HUES64 (cell line): Measurements from ENCODE around the gene NTRK2.

Source experiments
- H3K27ac ChIP-seq: 2 replicates; pipeline ENCODE4 v1.7.0; 2013; ENCODE audit warnings: low read depth, low read length, inconsistent platforms
- H3K27me3 ChIP-seq: 2 replicates; pipeline ENCODE4 v1.6.1; 2013; ENCODE audit warnings: mild to moderate bottlenecking, low read length; ENCODE audit not compliant: insufficient read depth
- H3K36me3 ChIP-seq: 2 replicates; pipeline ENCODE4 v1.6.1; 2013; ENCODE audit warnings: mild to moderate bottlenecking, low read length; ENCODE audit not compliant: insufficient read depth
- H3K4me1 ChIP-seq: 2 replicates; pipeline ENCODE4 v1.6.1; 2013; ENCODE audit warnings: mild to moderate bottlenecking, low read length, moderate library complexity; ENCODE audit not compliant: insufficient read depth
- H3K4me3 ChIP-seq: 2 replicates; pipeline ENCODE4 v1.5.1; 2013; ENCODE audit warnings: mild to moderate bottlenecking, low read length, moderate library complexity
- H3K9ac ChIP-seq: 2 replicates; pipeline ENCODE4 v1.6.1; 2013; ENCODE audit warnings: mild to moderate bottlenecking, low read depth, low read length
- H3K9me3 ChIP-seq: 2 replicates; pipeline ENCODE4 v1.6.1; 2013; ENCODE audit warnings: low read depth, low read length; ENCODE audit not compliant: insufficient read depth
- WGBS: fragments of 150-250, 120-280 bp; methylation state at CpG from one replicate; pipeline ENCODE4 v1.1.7; 2013; ENCODE audit warnings: missing lambda C conversion rate; 5-methylcytosine and 5-hydroxymethylcytosine counted together

The NTRK2 gene

DNA sequence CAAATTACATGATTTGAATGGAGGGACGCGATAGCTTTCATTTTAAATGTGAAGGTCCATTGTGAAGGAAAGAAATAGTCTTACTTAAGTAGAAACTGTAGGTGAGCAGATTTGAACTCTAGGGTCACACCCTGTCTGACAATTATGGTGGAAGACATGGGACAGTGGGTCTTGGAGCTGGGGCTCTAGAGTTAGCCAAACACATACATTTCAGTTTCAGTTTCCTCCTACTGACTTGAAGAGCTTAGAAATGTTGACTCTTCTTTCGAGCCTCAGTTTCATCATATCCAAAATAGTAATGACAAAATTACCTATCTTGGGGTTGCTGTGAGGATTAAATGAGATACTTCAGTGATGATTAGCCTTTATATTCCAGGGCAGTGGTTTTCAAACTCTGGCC, 314.2 kb downstream of the NTRK2 start:
- Histone ChIP-seq H3K4me3 (no peak overlapping the region), H3K9ac (no peak overlapping the region), H3K27ac (no peak overlapping the region), H3K36me3 (no peaks in the 10 kb centered on the region), H3K4me1 (no peaks in the 10 kb centered on the region), H3K9me3 (no peaks in the 10 kb centered on the region), H3K27me3 (no peaks in the 10 kb centered on the region)
- WGBS: 94% methylated on average over 2 of the region's 3 CpGs

DNA sequence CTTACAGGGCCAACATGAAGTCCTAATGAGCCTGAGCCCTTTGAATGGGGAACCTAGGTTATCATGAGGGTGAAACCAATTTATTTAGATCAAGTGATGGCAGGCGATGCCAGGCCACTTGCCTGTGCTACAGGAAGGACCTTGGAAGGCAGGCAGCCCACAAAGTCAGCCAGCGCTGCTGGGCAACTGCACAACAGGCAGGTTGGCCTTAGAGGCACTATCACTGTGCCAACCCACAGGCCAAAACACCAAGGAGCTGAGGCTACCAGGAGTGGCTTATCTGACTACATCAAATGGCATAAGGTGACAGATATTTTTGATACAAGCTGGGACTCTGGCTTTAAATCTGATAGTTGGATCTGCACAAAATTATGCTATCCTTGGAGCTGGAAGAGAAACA, 319.1 kb downstream of the NTRK2 start:
- H3K27me3 ChIP-seq: no peaks in the 10 kb centered on the region
- no peaks in the 10 kb centered on the region for H3K36me3 ChIP-seq
- H3K9ac ChIP-seq: no peak overlapping the region
- H3K4me3 ChIP-seq: no peak overlapping the region
- H3K9me3 ChIP-seq: no peaks in the 10 kb centered on the region
- WGBS: 93% methylated on average over 2 of the region's 2 CpGs
- H3K4me1 ChIP-seq: no peaks in the 10 kb centered on the region
- no peak overlapping the region for H3K27ac ChIP-seq

DNA sequence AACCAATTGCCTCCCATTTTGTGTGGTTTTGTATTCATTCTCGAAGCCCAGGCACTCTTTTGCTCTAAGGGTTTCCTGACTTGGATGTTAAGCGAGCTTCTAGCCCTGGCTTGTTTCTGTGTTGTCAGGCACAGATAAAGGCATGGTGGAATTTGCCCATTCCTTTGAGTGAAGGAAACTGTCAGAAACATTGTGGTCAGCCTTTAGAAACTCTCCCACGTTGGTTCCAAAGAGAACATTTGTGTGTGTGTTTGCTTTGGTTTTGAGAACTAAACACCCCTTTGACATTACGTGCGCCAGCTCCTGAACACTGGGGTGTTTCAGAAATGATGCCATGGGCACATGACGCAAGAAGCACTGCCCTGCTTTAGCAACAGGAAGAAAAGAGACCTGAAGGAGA, 320.9 kb downstream of the NTRK2 start:
- Histone ChIP-seq H3K36me3 (no peaks in the 10 kb centered on the region), H3K27ac (no peak overlapping the region), H3K9ac (no peak overlapping the region), H3K4me1 (no peaks in the 10 kb centered on the region), H3K4me3 (no peak overlapping the region), H3K9me3 (no peaks in the 10 kb centered on the region), H3K27me3 (no peaks in the 10 kb centered on the region)
- 90% methylated on average over 6 of the region's 6 CpGs for WGBS

DNA sequence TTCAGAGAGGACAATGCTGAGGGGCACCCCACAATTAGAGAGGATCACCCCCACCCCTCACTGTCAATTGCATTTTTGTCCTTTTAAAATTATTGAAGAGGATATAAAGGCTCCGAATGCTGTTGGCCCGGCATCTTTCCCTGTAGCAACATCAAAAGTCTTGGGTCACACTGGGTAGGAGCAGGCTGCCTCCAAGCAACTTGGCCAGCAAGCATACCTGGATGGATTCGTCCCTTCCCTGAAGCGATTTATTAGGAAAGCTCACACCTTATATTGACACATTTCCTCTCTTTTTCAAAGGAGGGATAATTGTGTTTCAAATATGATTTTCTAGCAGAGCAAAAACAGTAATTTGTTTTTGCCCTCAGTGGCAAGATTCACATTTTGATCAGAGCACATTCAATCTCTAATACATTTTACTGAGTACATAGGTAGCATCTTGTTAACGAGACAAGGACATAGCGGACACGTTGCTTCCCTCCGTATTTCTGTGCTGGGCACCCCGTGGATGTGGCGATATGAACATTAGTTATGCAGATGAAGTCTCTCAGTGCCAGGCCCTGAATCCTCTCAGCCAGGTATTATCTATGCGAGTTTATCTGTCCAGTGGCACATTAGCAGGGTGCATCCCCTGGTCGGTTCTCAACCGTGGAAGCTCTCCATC, 321.5 kb downstream of the NTRK2 start:
- WGBS: 92% methylated on average over 13 of the region's 13 CpGs

DNA sequence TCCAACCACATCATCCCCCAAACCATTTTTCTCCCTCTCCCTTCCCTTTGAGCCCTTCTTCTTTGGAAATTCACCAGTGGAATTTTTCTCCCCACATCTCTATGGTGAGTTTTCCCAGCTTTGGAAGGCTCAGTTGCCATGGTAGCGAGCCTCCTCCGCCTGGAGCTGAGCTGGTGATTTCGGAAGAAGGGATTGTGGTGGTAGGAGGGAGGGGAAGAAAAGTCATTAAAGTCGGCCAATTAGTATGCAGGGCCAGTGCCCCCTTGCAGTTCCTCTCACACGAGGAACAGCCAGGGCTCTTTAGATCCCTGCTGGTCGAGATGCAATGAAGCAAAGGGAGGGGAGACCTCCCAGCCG, 322.0 kb downstream of the NTRK2 start:
- no peak overlapping the region for H3K4me3 ChIP-seq
- no peaks in the 10 kb centered on the region for H3K4me1 ChIP-seq
- H3K36me3 ChIP-seq: no peaks in the 10 kb centered on the region
- H3K9ac ChIP-seq: no peak overlapping the region
- H3K9me3 ChIP-seq: no peaks in the 10 kb centered on the region
- H3K27ac ChIP-seq: no peak overlapping the region
- H3K27me3 ChIP-seq: no peaks in the 10 kb centered on the region
- WGBS: 89% methylated on average over 7 of the region's 7 CpGs

More for the DNA sequence above, 321.5 kb downstream of the NTRK2 start:
- Histone ChIP-seq H3K9me3 (no peaks in the 10 kb centered on the region), H3K27ac (no peak overlapping the region), H3K9ac (no peak overlapping the region), H3K36me3 (no peaks in the 10 kb centered on the region), H3K4me3 (no peak overlapping the region), H3K27me3 (no peaks in the 10 kb centered on the region), H3K4me1 (no peaks in the 10 kb centered on the region)

DNA sequence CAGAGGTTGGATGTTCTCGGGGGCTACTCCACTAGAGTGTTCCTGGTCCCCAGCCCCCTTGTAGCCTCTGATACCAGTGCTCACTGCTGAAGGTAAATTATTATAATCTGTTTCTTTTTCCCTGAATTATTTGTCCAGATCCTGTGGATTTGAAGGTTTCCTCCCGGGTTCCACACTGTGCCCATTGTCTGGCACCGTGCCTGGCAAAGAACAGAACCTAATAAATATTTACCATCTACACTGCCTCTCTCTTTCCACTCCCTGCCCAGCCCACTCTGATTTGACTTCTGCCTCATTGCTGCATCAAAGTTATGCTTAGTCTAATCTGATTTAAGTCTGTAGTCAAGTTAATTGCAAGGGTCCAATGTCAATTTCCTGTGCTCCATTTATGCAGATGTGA, 322.9 kb downstream of the NTRK2 start:
- no peaks in the 10 kb centered on the region for H3K9me3 ChIP-seq
- 97% methylated on average over 3 of the region's 3 CpGs for WGBS
- no peaks in the 10 kb centered on the region for H3K36me3 ChIP-seq
- no peak overlapping the region for H3K4me3 ChIP-seq
- H3K27me3 ChIP-seq: no peaks in the 10 kb centered on the region
- no peak overlapping the region for H3K27ac ChIP-seq
- H3K9ac ChIP-seq: no peak overlapping the region
- no peaks in the 10 kb centered on the region for H3K4me1 ChIP-seq

- H3K36me3 ChIP-seq: no peaks in the 10 kb centered on the region
- 60% methylated on average over 1 of the region's 1 CpG for WGBS
- H3K4me3 ChIP-seq: no peak overlapping the region
- no peak overlapping the region for H3K27ac ChIP-seq
- no peak overlapping the region for H3K9ac ChIP-seq
- H3K4me1 ChIP-seq: no peaks in the 10 kb centered on the region
- no peaks in the 10 kb centered on the region for H3K27me3 ChIP-seq
- H3K9me3 ChIP-seq: no peaks in the 10 kb centered on the region
Measured at GRCh38 chr9:84993105-84993504, 323.6 kb downstream of the NTRK2 start.

- no peak overlapping the region for H3K27ac ChIP-seq
Measured at GRCh38 chr9:84996029-84996428, 326.5 kb downstream of the NTRK2 start.

GRCh38 chr9:84996716-84997115, 327.2 kb downstream of the NTRK2 start:
- H3K27me3 ChIP-seq: no peaks in the 10 kb centered on the region
- 95% methylated on average over 3 of the region's 3 CpGs for WGBS
- H3K27ac ChIP-seq: no peak overlapping the region

More at GRCh38 chr9:84996029-84996428, 326.5 kb downstream of the NTRK2 start:
- WGBS: 92% methylated on average over 4 of the region's 4 CpGs
- Histone ChIP-seq H3K4me1 (no peaks in the 10 kb centered on the region), H3K4me3 (no peak overlapping the region), H3K36me3 (no peaks in the 10 kb centered on the region), H3K9me3 (peaks cover 13% of the 10 kb centered on the region), H3K27me3 (no peaks in the 10 kb centered on the region), H3K9ac (no peak overlapping the region)

GRCh38 chr9:84997472-84997871, 327.9 kb downstream of the NTRK2 start:
- Histone ChIP-seq H3K9me3 (peaks cover 16% of the 10 kb centered on the region), H3K4me1 (no peaks in the 10 kb centered on the region), H3K4me3 (no peak overlapping the region), H3K36me3 (no peaks in the 10 kb centered on the region), H3K27me3 (no peaks in the 10 kb centered on the region), H3K27ac (no peak overlapping the region), H3K9ac (no peak overlapping the region)
- 84% methylated on average over 2 of the region's 2 CpGs for WGBS

More at GRCh38 chr9:84996716-84997115, 327.2 kb downstream of the NTRK2 start:
- no peaks in the 10 kb centered on the region for H3K4me1 ChIP-seq
- no peak overlapping the region for H3K4me3 ChIP-seq
- H3K36me3 ChIP-seq: no peaks in the 10 kb centered on the region
- H3K9me3 ChIP-seq: peaks cover 16% of the 10 kb centered on the region
- H3K9ac ChIP-seq: no peak overlapping the region

- Histone ChIP-seq H3K27me3 (no peaks in the 10 kb centered on the region), H3K4me3 (no peak overlapping the region), H3K9ac (no peak overlapping the region), H3K36me3 (no peaks in the 10 kb centered on the region), H3K4me1 (no peaks in the 10 kb centered on the region), H3K27ac (no peak overlapping the region), H3K9me3 (peaks cover 16% of the 10 kb centered on the region)
- 29% methylated on average over 1 of the region's 2 CpGs for WGBS
Measured at GRCh38 chr9:84998639-84999038, 329.1 kb downstream of the NTRK2 start.

- H3K9me3 ChIP-seq: peaks cover 16% of the 10 kb centered on the region
- no peaks in the 10 kb centered on the region for H3K27me3 ChIP-seq
- WGBS: 87% methylated on average over 7 of the region's 7 CpGs
- no peaks in the 10 kb centered on the region for H3K36me3 ChIP-seq
- no peak overlapping the region for H3K9ac ChIP-seq
- H3K27ac ChIP-seq: no peak overlapping the region
- no peaks in the 10 kb centered on the region; the same call in 1 of the 2 replicates for H3K4me1 ChIP-seq
- no peak overlapping the region for H3K4me3 ChIP-seq
Measured at GRCh38 chr9:84999788-85000187, 330.3 kb downstream of the NTRK2 start.
